T-helper 1 cell treated with Interleukin-12 subunit alpha and Interleukin-12 subunit beta and Interleukin-4 antibody, amounts not matched to agents 30 ng/mL and 1 ng/mL, for 36 hours (primary cell): ENCODE measurements around the gene GABBR1. TPM values are rescaled to one million over a fixed set of nuclear protein-coding genes. Genes with fewer than 3 reads are reported as not detected.

Source experiments
- intact Hi-C: fragments of 100-400 bp; cut with micrococcal nuclease; formaldehyde crosslinking; loops from one replicate; pipeline ENCODE4 v1.15.1; 2024
- total RNA-seq: library from RNA; stranded (reverse); gene quantifications from 2 replicates; pipeline ENCODE4 v1.2.3, GENCODE V29; 2022

GABBR1 gene
- total RNA-seq, 1 donor from 2014 or later = 28.1 TPM

GRCh38 chr6:29577544-29577943 is 55.4 kb downstream of the GABBR1 start:
- intact Hi-C loops = no loop called here

- intact Hi-C loops = no loop called here
Measured at GRCh38 chr6:29576056-29576455, 56.9 kb downstream of the GABBR1 start.

- intact Hi-C loops = no loop called here
Measured at GRCh38 chr6:29567991-29568390, 65.0 kb downstream of the GABBR1 start.

GRCh38 chr6:29567541-29567940 is 65.4 kb downstream of the GABBR1 start:
- intact Hi-C loops = no loop called here

GRCh38 chr6:29566856-29567255 is 66.1 kb downstream of the GABBR1 start:
- intact Hi-C loops = no loop called here

- intact Hi-C loops = no loop called here
Measured at GRCh38 chr6:29564875-29565274, 68.1 kb downstream of the GABBR1 start.

- intact Hi-C loops = no loop called here
Measured at GRCh38 chr6:29563435-29563965, 69.5 kb downstream of the GABBR1 start.

GRCh38 chr6:29561606-29562181 is 71.3 kb downstream of the GABBR1 start:
- intact Hi-C loops = no loop called here

- intact Hi-C loops = no loop called here
Measured at GRCh38 chr6:29561091-29561490, 71.9 kb downstream of the GABBR1 start.

GRCh38 chr6:29559524-29560287 is 73.3 kb downstream of the GABBR1 start, which contains the start of gene UBD:
TSS of gene UBD (minus strand) at chr6:29559732. CDS start at chr6:29559701, 31 bp downstream.
- intact Hi-C loops = no loop called here

- intact Hi-C loops = no loop called here
Measured at GRCh38 chr6:29558439-29559079, 74.4 kb downstream of the GABBR1 start.

- intact Hi-C loops = no loop called here
Measured at GRCh38 chr6:29557320-29557719, 75.7 kb downstream of the GABBR1 start.

GRCh38 chr6:29554764-29555163 is 78.2 kb downstream of the GABBR1 start:
- intact Hi-C loops = no loop called here

- intact Hi-C loops = no loop called here
Measured at GRCh38 chr6:29553268-29554057, 79.5 kb downstream of the GABBR1 start.

GRCh38 chr6:29552512-29553051 is 80.4 kb downstream of the GABBR1 start:
- intact Hi-C loops = no loop called here

- intact Hi-C loops = no loop called here
Measured at GRCh38 chr6:29547573-29547972, 85.4 kb downstream of the GABBR1 start.

- intact Hi-C loops = no loop called here
Measured at GRCh38 chr6:29537714-29538403, 95.1 kb downstream of the GABBR1 start.

GRCh38 chr6:29532320-29532951 is 100.5 kb downstream of the GABBR1 start:
- intact Hi-C loops = no loop called here

- intact Hi-C loops = no loop called here
Measured at GRCh38 chr6:29531668-29532067, 101.3 kb downstream of the GABBR1 start.
